PFSK-1 (cell line): ENCODE data around the gene HNF4A.

Experiments
- FOXP2 ChIP-seq: optimal IDR thresholded peaks from 2 replicates; pipeline ENCODE3; 2011; ENCODE audit warnings: borderline replicate concordance, control low read depth, inconsistent platforms; ENCODE audit not compliant: insufficient read depth; ENCODE audit errors: extremely low read length, extremely low read depth
- POLR2AphosphoS5 ChIP-seq: IDR thresholded peaks from 2 replicates; pipeline ENCODE4 v1.6.1; 2012; ENCODE audit warnings: low read depth, mild to moderate bottlenecking, control low read depth, low read length, moderate library complexity
- TAF1 ChIP-seq: IDR thresholded peaks from 2 replicates; pipeline ENCODE4 v1.6.1; 2012; ENCODE audit warnings: low read length, control low read depth, borderline replicate concordance; ENCODE audit not compliant: insufficient read depth

DNA sequence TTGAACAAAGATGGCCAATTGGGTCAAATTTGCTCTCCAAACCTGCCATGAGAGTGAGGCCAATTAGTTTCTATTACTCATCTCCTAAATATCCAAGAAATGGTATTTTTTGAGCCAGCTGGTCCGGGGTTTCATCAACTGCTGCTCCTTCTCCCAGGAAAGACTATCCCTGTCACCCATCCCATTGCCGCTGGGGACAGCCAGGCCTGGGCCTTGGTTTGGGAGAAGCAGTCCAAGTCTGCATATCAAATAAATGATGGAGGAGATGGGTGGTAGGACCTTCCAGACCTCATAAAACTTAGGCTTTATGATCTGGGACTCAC, 73.5 kb downstream of the HNF4A start:
- no peak for TF ChIP-seq TAF1
- no peak for TF ChIP-seq POLR2AphosphoS5
- no peak for TF ChIP-seq FOXP2
